Measurements from ENCODE around the gene SAMD9L. TPM values are rescaled to one million over a fixed set of nuclear protein-coding genes. Genes with fewer than 3 reads are reported as not detected.

The SAMD9L gene
- polyA plus RNA-seq, 1 of the 3 experiments (the other 2 are of a cell fraction), result 1.8 TPM

DNA sequence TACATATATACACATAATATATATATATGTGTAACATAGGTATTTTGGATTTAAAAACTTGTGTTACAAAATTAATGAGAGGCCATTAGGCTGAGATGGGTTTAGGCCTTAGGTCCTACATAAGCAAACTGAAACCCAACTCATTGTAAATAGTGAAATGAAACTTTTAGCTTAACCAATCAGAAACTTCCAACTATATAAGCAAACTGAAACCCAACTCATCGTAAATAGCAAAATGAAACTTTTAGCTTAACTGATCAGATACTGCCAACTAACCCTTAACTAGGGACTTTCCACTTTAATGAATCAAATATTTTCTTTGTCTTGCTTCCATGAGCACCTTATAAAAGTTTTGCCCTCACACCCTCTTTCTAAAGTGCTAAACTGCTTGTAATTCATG, 17.3 kb upstream of the SAMD9L start:
- Histone ChIP-seq H3K36me3 (replicated peaks in 1 of 2; ENCODE audit: control insufficient read depth in 1 of 2, insufficient read depth in 2 of 2, low read length in 1 of 2) (peaks cover 0 to 3% of the 10 kb centered on the region in 2 experiments), H3K79me2 (ENCODE audit: insufficient read depth) (no peaks in the 10 kb centered on the region), H3K9me3 (0 out of 2 replicates have a peak, but pooled peaks cover 3% of the 10 kb centered on the region), H3K4me3 (ENCODE audit: low read depth in 2 of 2, low read length in 1 of 2) (peak overlapping the region in 1 of 2 experiments; percentile 19; a peak in 1 of 4 replicates), H3K9ac (no peak overlapping the region), H3K27ac (ENCODE audit: low read depth in 2 of 2, low read length in 1 of 2) (no peak overlapping the region), H4K20me1 (ENCODE audit: insufficient read depth) (no peaks in the 10 kb centered on the region), H2AFZ (ENCODE audit: low read depth) (peak overlapping the region; percentile 60; the same call in 1 of the 2 replicates), H3K4me1 (ENCODE audit: control insufficient read depth in 1 of 2, insufficient read depth in 2 of 2, low read depth in 1 of 2, low read length in 1 of 2) (no peaks in the 10 kb centered on the region; a peak in 1 of 4 replicates), H3K9me2 (peaks cover 2% of the 10 kb centered on the region; the same call in 1 of the 2 replicates), H3K27me3 (ENCODE audit: insufficient read depth) (no peaks in the 10 kb centered on the region), H3K4me2 (no peak overlapping the region), H3F3A (replicated peaks; ENCODE audit: insufficient read depth) (no peaks in the 10 kb centered on the region)
- no peak for DNase-seq
- ChIA-PET CTCF (no interaction called here), POLR2A (no interaction called here)
- TF ChIP-seq RAD21 (IDR thresholded peaks at IDR 0.05; ENCODE audit: low read length), result no peak
- no peak for TF ChIP-seq MEF2A (IDR thresholded peaks at IDR 0.05; ENCODE audit: borderline replicate concordance, low read depth)
- TF ChIP-seq GABPA (IDR thresholded peaks at IDR 0.05; ENCODE audit: low read depth), result no peak
- TF ChIP-seq TEAD4 (IDR thresholded peaks at IDR 0.05; ENCODE audit: borderline replicate concordance, insufficient read depth), result no peak
- no peak for TF ChIP-seq TAF1 (IDR thresholded peaks at IDR 0.05; ENCODE audit: borderline replicate concordance, low read depth, low read length)
- no peak for TF ChIP-seq NFIC (IDR thresholded peaks at IDR 0.05; ENCODE audit: borderline replicate concordance)
- TF ChIP-seq YY1 (IDR thresholded peaks at IDR 0.05; ENCODE audit: low read depth), result no peak
- TF ChIP-seq, protein P1, sequence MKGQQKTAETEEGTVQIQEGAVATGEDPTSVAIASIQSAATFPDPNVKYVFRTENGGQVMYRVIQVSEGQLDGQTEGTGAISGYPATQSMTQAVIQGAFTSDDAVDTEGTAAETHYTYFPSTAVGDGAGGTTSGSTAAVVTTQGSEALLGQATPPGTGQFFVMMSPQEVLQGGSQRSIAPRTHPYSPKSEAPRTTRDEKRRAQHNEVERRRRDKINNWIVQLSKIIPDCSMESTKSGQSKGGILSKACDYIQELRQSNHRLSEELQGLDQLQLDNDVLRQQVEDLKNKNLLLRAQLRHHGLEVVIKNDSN (IDR thresholded peaks at IDR 0.05; ENCODE audit: borderline replicate concordance, low read depth), result no peak
- no peak for TF ChIP-seq POLR2AphosphoS5 (IDR thresholded peaks at IDR 0.05; ENCODE audit: low read depth, low read length)
- TF ChIP-seq TCF12 (IDR thresholded peaks at IDR 0.05), result no peak
- TF ChIP-seq, protein P2, sequence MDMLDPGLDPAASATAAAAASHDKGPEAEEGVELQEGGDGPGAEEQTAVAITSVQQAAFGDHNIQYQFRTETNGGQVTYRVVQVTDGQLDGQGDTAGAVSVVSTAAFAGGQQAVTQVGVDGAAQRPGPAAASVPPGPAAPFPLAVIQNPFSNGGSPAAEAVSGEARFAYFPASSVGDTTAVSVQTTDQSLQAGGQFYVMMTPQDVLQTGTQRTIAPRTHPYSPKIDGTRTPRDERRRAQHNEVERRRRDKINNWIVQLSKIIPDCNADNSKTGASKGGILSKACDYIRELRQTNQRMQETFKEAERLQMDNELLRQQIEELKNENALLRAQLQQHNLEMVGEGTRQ (IDR thresholded peaks at IDR 0.05; ENCODE audit: borderline replicate concordance, low read depth, low read length), result no peak
- TF ChIP-seq MXI1 (IDR thresholded peaks at IDR 0.05; ENCODE audit: low read depth, low read length), result no peak
- 24% methylated on average over 1 of the region's 1 CpG for WGBS (ENCODE audit: low lambda C conversion rate)

DNA sequence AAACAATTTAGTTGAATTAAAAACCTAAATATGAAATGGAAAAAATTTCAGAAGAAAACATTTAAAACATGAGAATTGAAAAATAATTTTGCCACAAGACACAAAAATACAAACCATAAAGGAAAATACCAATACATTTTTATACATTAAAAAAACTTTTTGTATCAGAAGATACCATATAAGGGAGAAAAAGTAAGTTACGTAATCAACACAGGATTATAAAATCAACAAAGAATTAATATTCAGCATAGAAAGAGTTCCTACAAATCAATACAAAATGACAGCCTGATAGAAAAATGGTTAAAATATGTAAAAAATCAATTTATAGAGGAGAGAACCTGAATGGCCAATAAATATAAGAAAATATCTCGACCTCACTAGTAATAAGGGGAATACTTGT, 16.6 kb upstream of the SAMD9L start:
- WGBS (ENCODE audit: low lambda C conversion rate), result 55% methylated on average over 2 of the region's 2 CpGs
- Histone ChIP-seq H4K20me1 (ENCODE audit: insufficient read depth) (no peaks in the 10 kb centered on the region), H3K4me3 (ENCODE audit: low read depth in 2 of 2, low read length in 1 of 2) (no peak overlapping the region), H3K4me1 (ENCODE audit: control insufficient read depth in 1 of 2, insufficient read depth in 2 of 2, low read depth in 1 of 2, low read length in 1 of 2) (no peaks in the 10 kb centered on the region; a peak in 1 of 4 replicates), H2AFZ (ENCODE audit: low read depth) (no peak overlapping the region), H3K9me3 (0 out of 2 replicates have a peak, but pooled peaks cover 3% of the 10 kb centered on the region), H3K9ac (no peak overlapping the region), H3K79me2 (ENCODE audit: insufficient read depth) (no peaks in the 10 kb centered on the region), H3K9me2 (peaks cover 2% of the 10 kb centered on the region; the same call in 1 of the 2 replicates), H3K27ac (ENCODE audit: low read depth in 2 of 2, low read length in 1 of 2) (no peak overlapping the region), H3K36me3 (replicated peaks in 1 of 2; ENCODE audit: control insufficient read depth in 1 of 2, insufficient read depth in 2 of 2, low read length in 1 of 2) (peaks cover 0 to 3% of the 10 kb centered on the region in 2 experiments), H3K27me3 (ENCODE audit: insufficient read depth) (no peaks in the 10 kb centered on the region), H3K4me2 (no peak overlapping the region), H3F3A (replicated peaks; ENCODE audit: insufficient read depth) (no peaks in the 10 kb centered on the region)
- TF ChIP-seq GABPA (IDR thresholded peaks at IDR 0.05; ENCODE audit: low read depth), result no peak
- TF ChIP-seq, protein P3, sequence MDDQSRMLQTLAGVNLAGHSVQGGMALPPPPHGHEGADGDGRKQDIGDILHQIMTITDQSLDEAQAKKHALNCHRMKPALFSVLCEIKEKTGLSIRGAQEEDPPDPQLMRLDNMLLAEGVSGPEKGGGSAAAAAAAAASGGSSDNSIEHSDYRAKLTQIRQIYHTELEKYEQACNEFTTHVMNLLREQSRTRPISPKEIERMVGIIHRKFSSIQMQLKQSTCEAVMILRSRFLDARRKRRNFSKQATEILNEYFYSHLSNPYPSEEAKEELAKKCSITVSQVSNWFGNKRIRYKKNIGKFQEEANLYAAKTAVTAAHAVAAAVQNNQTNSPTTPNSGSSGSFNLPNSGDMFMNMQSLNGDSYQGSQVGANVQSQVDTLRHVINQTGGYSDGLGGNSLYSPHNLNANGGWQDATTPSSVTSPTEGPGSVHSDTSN (IDR thresholded peaks at IDR 0.05), result no peak
- no peak for TF ChIP-seq TEAD4 (IDR thresholded peaks at IDR 0.05; ENCODE audit: borderline replicate concordance, insufficient read depth)
- ChIA-PET POLR2A (no interaction called here), CTCF (no interaction called here)
- DNase-seq, result no peak

Data from SK-N-SH (cell line).